Type B pancreatic cell (in vitro differentiated cells): ENCODE results near the gene AK4. TPM values are rescaled to one million over a fixed set of nuclear protein-coding genes. Genes with fewer than 3 reads are reported as not detected.
"Not testable (repeated sequence)": the region's sequence is repeated elsewhere in the genome, so short reads cannot be mapped to it uniquely, and the experiment has no call there.

Experiments
- DNase-seq: peaks from one replicate; pipeline ENCODE4 v3.0.0; 2021; ENCODE audit warnings: mixed read lengths; ENCODE audit not compliant: unreplicated experiment; ENCODE audit errors: extremely low spot score
- H3K27ac Mint-ChIP-seq: 2 replicates; pipeline ENCODE4 v1.8.0; 2021; ENCODE audit warnings: mild to moderate bottlenecking, mixed read lengths
- H3K27me3 Mint-ChIP-seq: 2 replicates; pipeline ENCODE4 v1.8.0; 2021; ENCODE audit warnings: mixed read lengths
- H3K36me3 Mint-ChIP-seq: 2 replicates; pipeline ENCODE4 v1.8.0; 2021; ENCODE audit warnings: mixed read lengths
- H3K4me1 Mint-ChIP-seq: one replicate; pipeline ENCODE4 v1.8.0; 2021; ENCODE audit warnings: mixed read lengths; ENCODE audit not compliant: unreplicated experiment
- H3K4me3 Mint-ChIP-seq: 2 replicates; pipeline ENCODE4 v1.8.0; 2021; ENCODE audit warnings: mild to moderate bottlenecking, mixed read lengths
- H3K9me3 Mint-ChIP-seq: 2 replicates; pipeline ENCODE4 v1.8.0; 2021; ENCODE audit warnings: mixed read lengths
- total RNA-seq: library from RNA; stranded (reverse); gene quantifications from 2 replicates; pipeline ENCODE4 v1.2.1, GENCODE V29; 2021; ENCODE audit warnings: low replicate concordance
- TF ChIP-seq, protein P1 (sequence below): fragments of 200-600 bp; sonication (generic); conservative IDR thresholded peaks from 2 replicates; pipeline ENCODE4 v1.5.0; 2021; ENCODE audit warnings: antibody characterized with exemption, mild to moderate bottlenecking

Gene AK4
- total RNA-seq, 1 donor from 2014 or later: 35.2 TPM

DNA sequence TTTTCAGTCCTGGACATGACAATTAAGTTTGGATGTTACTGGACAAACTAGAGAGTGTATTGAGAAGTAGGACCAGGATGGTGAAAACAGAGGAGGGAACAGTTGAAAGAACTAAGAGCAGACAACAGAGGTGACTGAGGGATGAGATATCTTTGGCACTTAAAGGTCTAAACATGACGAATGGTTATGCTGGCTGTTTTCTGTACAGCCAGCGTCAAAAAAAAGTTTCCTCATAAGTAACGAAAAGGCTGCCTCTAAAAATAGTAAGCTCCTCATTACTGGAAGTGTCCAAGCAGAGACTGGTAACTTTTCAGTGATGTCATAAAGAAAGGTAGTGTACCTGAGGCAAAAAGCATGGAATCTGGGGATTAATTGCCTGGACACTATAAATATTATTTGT lies 35.2 kb upstream of the AK4 start:
- Mint-ChIP-seq H3K36me3 (no peaks in the 10 kb centered on the region), H3K27me3 (peaks cover 2% of the 10 kb centered on the region), H3K9me3 (peaks cover 5% of the 10 kb centered on the region), H3K4me1 (peaks cover 18% of the 10 kb centered on the region), H3K27ac (no peak overlapping the region), H3K4me3 (no peak overlapping the region)
- no peak for DNase-seq
- TF ChIP-seq, protein P1, sequence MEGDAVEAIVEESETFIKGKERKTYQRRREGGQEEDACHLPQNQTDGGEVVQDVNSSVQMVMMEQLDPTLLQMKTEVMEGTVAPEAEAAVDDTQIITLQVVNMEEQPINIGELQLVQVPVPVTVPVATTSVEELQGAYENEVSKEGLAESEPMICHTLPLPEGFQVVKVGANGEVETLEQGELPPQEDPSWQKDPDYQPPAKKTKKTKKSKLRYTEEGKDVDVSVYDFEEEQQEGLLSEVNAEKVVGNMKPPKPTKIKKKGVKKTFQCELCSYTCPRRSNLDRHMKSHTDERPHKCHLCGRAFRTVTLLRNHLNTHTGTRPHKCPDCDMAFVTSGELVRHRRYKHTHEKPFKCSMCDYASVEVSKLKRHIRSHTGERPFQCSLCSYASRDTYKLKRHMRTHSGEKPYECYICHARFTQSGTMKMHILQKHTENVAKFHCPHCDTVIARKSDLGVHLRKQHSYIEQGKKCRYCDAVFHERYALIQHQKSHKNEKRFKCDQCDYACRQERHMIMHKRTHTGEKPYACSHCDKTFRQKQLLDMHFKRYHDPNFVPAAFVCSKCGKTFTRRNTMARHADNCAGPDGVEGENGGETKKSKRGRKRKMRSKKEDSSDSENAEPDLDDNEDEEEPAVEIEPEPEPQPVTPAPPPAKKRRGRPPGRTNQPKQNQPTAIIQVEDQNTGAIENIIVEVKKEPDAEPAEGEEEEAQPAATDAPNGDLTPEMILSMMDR: no peak

DNA sequence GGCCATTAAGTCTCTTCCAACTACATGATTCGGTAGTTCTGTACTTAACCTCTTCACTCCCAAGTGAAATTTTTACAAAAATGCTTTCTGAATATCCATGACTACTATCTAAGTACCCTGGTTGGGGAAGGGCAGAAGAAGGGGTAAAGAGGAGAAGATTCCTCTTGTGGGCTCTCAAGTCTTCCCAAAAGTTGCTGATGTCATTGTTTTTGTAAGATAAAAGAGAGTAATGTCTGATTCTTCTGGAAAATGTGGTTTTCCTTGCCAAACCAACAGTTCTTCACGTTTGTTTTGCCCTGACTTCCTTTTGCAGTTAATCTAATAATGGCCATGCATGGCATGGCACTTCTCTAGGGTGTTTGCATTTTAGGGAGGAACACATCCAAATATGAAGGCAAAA lies 34.7 kb upstream of the AK4 start:
- TF ChIP-seq, protein P1: no peak
- H3K9me3 Mint-ChIP-seq: peaks cover 5% of the 10 kb centered on the region
- no peak for DNase-seq
- peaks cover 18% of the 10 kb centered on the region for H3K4me1 Mint-ChIP-seq
- H3K27ac Mint-ChIP-seq: no peak overlapping the region
- no peaks in the 10 kb centered on the region for H3K36me3 Mint-ChIP-seq
- H3K4me3 Mint-ChIP-seq: no peak overlapping the region
- H3K27me3 Mint-ChIP-seq: peaks cover 2% of the 10 kb centered on the region

DNA sequence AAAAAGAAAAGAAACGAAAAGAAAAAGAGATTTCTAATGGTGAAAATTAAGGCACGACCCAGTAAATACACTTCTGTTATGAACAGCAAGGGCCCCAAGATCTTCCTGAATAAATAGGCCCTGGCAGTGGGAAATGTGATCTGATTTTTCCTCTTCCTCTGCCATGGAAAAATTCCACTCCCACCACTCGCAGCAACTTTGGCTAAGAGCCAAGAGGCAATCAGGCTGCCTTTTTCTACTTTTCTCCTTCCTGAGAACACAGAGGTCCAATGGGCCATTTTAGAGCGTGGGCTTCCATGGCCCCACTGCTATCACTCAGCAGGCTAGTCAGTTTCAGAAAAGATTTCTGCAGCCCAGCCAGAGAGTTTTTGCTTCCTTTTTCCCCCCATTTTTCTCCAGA lies 33.7 kb upstream of the AK4 start:
- Mint-ChIP-seq H3K27ac (peak overlapping the region; percentile 15), H3K9me3 (peaks cover 5% of the 10 kb centered on the region), H3K4me3 (peak overlapping the region; percentile 64), H3K27me3 (peaks cover 2% of the 10 kb centered on the region), H3K36me3 (no peaks in the 10 kb centered on the region), H3K4me1 (peaks cover 18% of the 10 kb centered on the region)
- TF ChIP-seq, protein P1: no peak
- no peak for DNase-seq

DNA sequence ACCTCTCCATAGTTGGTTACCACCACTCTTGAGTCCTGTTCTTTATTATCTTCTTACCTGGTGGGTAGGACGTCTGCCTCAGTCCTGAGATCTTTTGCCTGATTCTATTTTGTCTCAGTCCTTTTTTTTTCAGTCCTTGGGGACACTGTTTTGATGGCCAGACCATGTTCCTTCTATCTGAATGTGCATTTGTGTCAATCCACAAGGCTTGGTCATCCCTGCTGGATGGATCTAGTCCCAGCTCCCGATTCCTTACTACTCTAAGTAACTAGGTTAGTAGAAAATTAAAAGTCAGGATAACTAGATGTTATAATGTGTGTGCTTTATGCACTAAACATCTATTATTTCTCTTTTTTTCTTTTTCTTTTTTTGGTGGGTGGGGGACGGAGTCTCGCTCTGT lies 28.1 kb upstream of the AK4 start:
- H3K27ac Mint-ChIP-seq: no peak overlapping the region
- peaks cover 8% of the 10 kb centered on the region for H3K4me1 Mint-ChIP-seq
- H3K27me3 Mint-ChIP-seq: peaks cover 6% of the 10 kb centered on the region
- no peaks in the 10 kb centered on the region for H3K36me3 Mint-ChIP-seq
- H3K4me3 Mint-ChIP-seq: no peak overlapping the region
- no peaks in the 10 kb centered on the region for H3K9me3 Mint-ChIP-seq
- TF ChIP-seq, protein P1: no peak
- DNase-seq: no peak

DNA sequence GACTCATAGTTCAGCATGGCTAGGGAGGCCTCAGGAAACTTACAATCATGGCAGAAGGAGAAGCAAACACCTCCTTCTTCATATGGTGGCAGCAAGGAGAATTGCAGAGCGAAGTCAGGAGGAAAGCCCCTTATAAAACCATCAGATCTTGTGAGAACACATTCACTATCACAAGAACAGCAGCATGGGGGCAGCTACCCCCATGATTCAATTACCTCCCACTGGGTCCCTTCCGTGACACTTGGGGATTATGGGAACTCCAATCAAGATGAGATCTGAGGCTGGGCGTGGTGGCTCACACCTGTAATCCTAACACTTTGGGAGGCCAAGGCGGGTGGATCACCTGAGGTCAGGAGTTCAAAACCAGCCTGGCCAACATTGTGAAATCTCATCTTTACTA lies 18.9 kb upstream of the AK4 start:
- not testable (repeated sequence) for H3K4me3 Mint-ChIP-seq, H3K36me3 Mint-ChIP-seq, H3K27ac Mint-ChIP-seq, H3K4me1 Mint-ChIP-seq, DNase-seq, H3K9me3 Mint-ChIP-seq, H3K27me3 Mint-ChIP-seq

DNA sequence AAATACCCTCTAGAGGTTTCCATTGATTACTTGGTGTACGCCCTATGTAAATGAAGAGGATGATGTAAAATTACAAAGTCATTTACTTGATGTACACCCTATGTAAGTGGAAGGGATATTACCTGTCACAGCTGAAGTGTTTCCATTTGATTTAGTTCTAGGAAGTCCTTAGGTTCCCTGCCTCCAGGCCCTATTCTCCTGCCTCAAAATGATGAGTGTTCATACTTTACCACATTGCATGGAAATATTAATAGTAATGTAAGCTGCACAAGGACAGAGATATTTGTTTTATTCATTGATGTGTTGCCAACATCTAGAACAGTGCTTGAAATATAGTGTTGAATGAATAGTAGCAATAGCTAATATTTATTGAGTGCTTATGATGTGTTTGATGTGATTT lies 9.5 kb upstream of the AK4 start:
- Mint-ChIP-seq H3K27me3 (peaks cover 9% of the 10 kb centered on the region), H3K4me1 (peaks cover 13% of the 10 kb centered on the region), H3K4me3 (no peak overlapping the region), H3K27ac (no peak overlapping the region), H3K9me3 (peaks cover 5% of the 10 kb centered on the region), H3K36me3 (no peaks in the 10 kb centered on the region)
- DNase-seq: no peak
- TF ChIP-seq, protein P1: no peak

DNA sequence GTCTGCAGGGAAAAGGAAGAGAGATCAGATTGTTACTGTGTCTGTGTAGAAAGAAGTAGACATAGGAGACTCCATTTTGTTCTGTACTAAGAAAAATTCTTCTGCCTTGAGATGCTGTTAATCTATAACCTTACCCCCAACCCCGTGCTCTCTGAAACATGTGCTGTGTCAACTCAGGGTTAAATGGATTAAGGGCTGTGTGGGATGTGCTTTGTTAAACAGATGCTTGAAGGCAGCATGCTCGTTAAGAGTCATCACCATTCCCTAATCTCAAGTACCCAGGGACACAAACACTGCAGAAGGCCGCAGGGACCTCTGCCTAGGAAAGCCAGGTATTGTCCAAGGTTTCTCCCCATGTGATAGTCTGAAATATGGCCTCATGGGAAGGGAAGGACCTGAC lies 8.2 kb upstream of the AK4 start:
- H3K9me3 Mint-ChIP-seq, H3K36me3 Mint-ChIP-seq, DNase-seq, H3K27ac Mint-ChIP-seq, H3K4me3 Mint-ChIP-seq: not testable (repeated sequence)
- Mint-ChIP-seq H3K4me1 (peaks cover 13% of the 10 kb centered on the region), H3K27me3 (peaks cover 12% of the 10 kb centered on the region)
